HFFc6 (cell line): Measurements from ENCODE around the gene QRSL1. TPM values are rescaled to one million over a fixed set of nuclear protein-coding genes. Genes with fewer than 3 reads are reported as not detected.
A peak's percentile ranks its signal among the peaks of the same experiment; 100 is the strongest.

Source experiments
- DNase-seq: peaks from one replicate; pipeline ENCODE4 v3.0.0-alpha.2; 2018
- H3K27ac Mint-ChIP-seq: 2 replicates; pipeline ENCODE4 v1.8.0; 2020; ENCODE audit warnings: mild to moderate bottlenecking, mixed read lengths
- H3K27me3 Mint-ChIP-seq: 2 replicates; pipeline ENCODE4 v1.8.0; 2021; ENCODE audit warnings: mild to moderate bottlenecking, moderate library complexity, mixed read lengths; ENCODE audit not compliant: insufficient read depth
- H3K36me3 Mint-ChIP-seq: 2 replicates; pipeline ENCODE4 v1.8.0; 2021; ENCODE audit warnings: low read depth, mixed read lengths
- H3K4me1 Mint-ChIP-seq: 2 replicates; pipeline ENCODE4 v1.8.0; 2020; ENCODE audit warnings: low read depth, mixed read lengths
- H3K4me3 Mint-ChIP-seq: 2 replicates; pipeline ENCODE4 v1.8.0; 2020; ENCODE audit warnings: mild to moderate bottlenecking, moderate library complexity, mixed read lengths
- H3K9me3 Mint-ChIP-seq: 2 replicates; pipeline ENCODE4 v1.8.0; 2020; ENCODE audit warnings: mild to moderate bottlenecking, mixed read lengths
- CTCF ChIP-seq: fragments of 200-600 bp; sonication (generic); IDR thresholded peaks from 2 replicates; pipeline ENCODE4 v1.5.0; 2021; ENCODE audit warnings: antibody characterized with exemption, mild to moderate bottlenecking
- total RNA-seq, 6 experiments: library from RNA; stranded (reverse); fragmentation: NEBNext Ultra II Directional; extraction: Animal tissue kit (Norgen Biotek cat#: 25700); gene quantifications; 2 replicates in 1 of 6; 3 replicates in 5 of 6; pipeline ENCODE4 v1.2.3, GENCODE V29; 2021

Gene QRSL1
- total RNA-seq, 6 experiments from 2014 or later, result 8.8 to 12.4 (median 10.1) TPM

GRCh38 chr6:106599440-106599839, 29.9 kb upstream of the QRSL1 start:
- Mint-ChIP-seq H3K4me1 (peaks cover 7% of the 10 kb centered on the region), H3K27me3 (no peaks in the 10 kb centered on the region), H3K4me3 (no peak overlapping the region), H3K9me3 (no peaks in the 10 kb centered on the region), H3K36me3 (peaks cover 7% of the 10 kb centered on the region), H3K27ac (no peak overlapping the region)
- no peak for TF ChIP-seq CTCF
- DNase-seq, result no peak

- Mint-ChIP-seq H3K36me3 (peaks cover 7% of the 10 kb centered on the region), H3K9me3 (no peaks in the 10 kb centered on the region), H3K4me1 (peaks cover 7% of the 10 kb centered on the region), H3K4me3 (no peak overlapping the region), H3K27me3 (no peaks in the 10 kb centered on the region), H3K27ac (no peak overlapping the region)
- TF ChIP-seq CTCF, result no peak
- DNase-seq, result no peak
These were observed 29.0 kb upstream of the QRSL1 start for GRCh38 chr6:106600329-106600728.

- Mint-ChIP-seq H3K36me3 (no peaks in the 10 kb centered on the region; the same call in 1 of the 2 replicates), H3K4me1 (no peaks in the 10 kb centered on the region), H3K27ac (no peak overlapping the region), H3K4me3 (no peak overlapping the region), H3K9me3 (no peaks in the 10 kb centered on the region), H3K27me3 (no peaks in the 10 kb centered on the region)
- peak; percentile 82 for TF ChIP-seq CTCF
- DNase-seq, result peak; percentile 70
These were observed 21.2 kb upstream of the QRSL1 start for GRCh38 chr6:106608080-106608668.

- no peaks in the 10 kb centered on the region; the same call in 1 of the 2 replicates for H3K36me3 Mint-ChIP-seq
- H3K27me3 Mint-ChIP-seq, result no peaks in the 10 kb centered on the region
- no peak overlapping the region for H3K27ac Mint-ChIP-seq
- no peaks in the 10 kb centered on the region for H3K9me3 Mint-ChIP-seq
- peak; percentile 59 for TF ChIP-seq CTCF
- no peak for DNase-seq
- no peak overlapping the region for H3K4me3 Mint-ChIP-seq
- H3K4me1 Mint-ChIP-seq, result no peaks in the 10 kb centered on the region
These were observed 19.7 kb upstream of the QRSL1 start for GRCh38 chr6:106609699-106610098.

GRCh38 chr6:106611030-106611429, 18.3 kb upstream of the QRSL1 start:
- Mint-ChIP-seq H3K4me3 (no peak overlapping the region), H3K27me3 (no peaks in the 10 kb centered on the region), H3K27ac (no peak overlapping the region), H3K9me3 (no peaks in the 10 kb centered on the region), H3K36me3 (no peaks in the 10 kb centered on the region; the same call in 1 of the 2 replicates), H3K4me1 (no peaks in the 10 kb centered on the region)
- no peak for DNase-seq
- TF ChIP-seq CTCF, result no peak
